Hepatocyte (in vitro differentiated cells): Measurements from ENCODE around the gene MAP3K20.

ENCODE experiments used
- CTCF ChIP-seq: fragments of 200-600 bp; sonication (generic); IDR thresholded peaks from 2 replicates; pipeline ENCODE4 v1.5.1; 2016; ENCODE audit warnings: antibody characterized with exemption, mild to moderate bottlenecking; ENCODE audit not compliant: poor library complexity
- EZH2 ChIP-seq: fragments of 200-600 bp; sonication (generic); IDR thresholded peaks from 2 replicates; pipeline ENCODE4 v1.6.1; 2016; ENCODE audit warnings: antibody characterized with exemption, mild to moderate bottlenecking, borderline replicate concordance
- EZH2phosphoT487 ChIP-seq: fragments of 200-600 bp; sonication (generic); IDR thresholded peaks from one replicate; pipeline ENCODE4 v1.6.1; 2018; ENCODE audit warnings: antibody characterized with exemption, mild to moderate bottlenecking, low read depth, moderate library complexity; ENCODE audit not compliant: unreplicated experiment, severe bottlenecking

GRCh38 chr2:173199294-173199693 is 123.6 kb downstream of the MAP3K20 start:
- TF ChIP-seq CTCF: no peak
- TF ChIP-seq EZH2phosphoT487: no peak
- no peak for TF ChIP-seq EZH2
